HFFc6 (cell line): ENCODE results near the gene PCDHB9. TPM values are rescaled to one million over a fixed set of nuclear protein-coding genes. Genes with fewer than 3 reads are reported as not detected.
"Not testable (repeated sequence)": the region's sequence is repeated elsewhere in the genome, so short reads cannot be mapped to it uniquely, and the experiment has no call there.

Source experiments
- DNase-seq: peaks from one replicate; pipeline ENCODE4 v3.0.0-alpha.2; 2018
- H3K27ac Mint-ChIP-seq: 2 replicates; pipeline ENCODE4 v1.8.0; 2020; ENCODE audit warnings: mild to moderate bottlenecking, mixed read lengths
- H3K27me3 Mint-ChIP-seq: 2 replicates; pipeline ENCODE4 v1.8.0; 2021; ENCODE audit warnings: mild to moderate bottlenecking, moderate library complexity, mixed read lengths; ENCODE audit not compliant: insufficient read depth
- H3K36me3 Mint-ChIP-seq: 2 replicates; pipeline ENCODE4 v1.8.0; 2021; ENCODE audit warnings: low read depth, mixed read lengths
- H3K4me1 Mint-ChIP-seq: 2 replicates; pipeline ENCODE4 v1.8.0; 2020; ENCODE audit warnings: low read depth, mixed read lengths
- H3K4me3 Mint-ChIP-seq: 2 replicates; pipeline ENCODE4 v1.8.0; 2020; ENCODE audit warnings: mild to moderate bottlenecking, moderate library complexity, mixed read lengths
- H3K9me3 Mint-ChIP-seq: 2 replicates; pipeline ENCODE4 v1.8.0; 2020; ENCODE audit warnings: mild to moderate bottlenecking, mixed read lengths
- CTCF ChIP-seq: fragments of 200-600 bp; sonication (generic); IDR thresholded peaks from 2 replicates; pipeline ENCODE4 v1.5.0; 2021; ENCODE audit warnings: antibody characterized with exemption, mild to moderate bottlenecking
- total RNA-seq, 6 experiments: library from RNA; stranded (reverse); fragmentation: NEBNext Ultra II Directional; extraction: Animal tissue kit (Norgen Biotek cat#: 25700); gene quantifications; 2 replicates in 1 of 6; 3 replicates in 5 of 6; pipeline ENCODE4 v1.2.3, GENCODE V29; 2021

The PCDHB9 gene
- total RNA-seq, 6 experiments from 2014 or later, result 1.0 to 2.5 (median 1.6) TPM

- no peak overlapping the region for H3K27ac Mint-ChIP-seq
- peaks cover 28% of the 10 kb centered on the region for H3K9me3 Mint-ChIP-seq
- H3K36me3 Mint-ChIP-seq, result peaks cover 9% of the 10 kb centered on the region
- H3K4me1 Mint-ChIP-seq, result no peaks in the 10 kb centered on the region; the same call in 1 of the 2 replicates
- no peak overlapping the region for H3K4me3 Mint-ChIP-seq
- no peak for DNase-seq
- H3K27me3 Mint-ChIP-seq, result peaks cover 16% of the 10 kb centered on the region
- peak; percentile 65 for TF ChIP-seq CTCF
Measured at GRCh38 chr5:141155540-141156374, 31.2 kb upstream of the PCDHB9 start.

- H3K27me3 Mint-ChIP-seq, result peaks cover 12% of the 10 kb centered on the region
- not testable (repeated sequence) for H3K4me1 Mint-ChIP-seq, DNase-seq
Measured at GRCh38 chr5:141157356-141157755, 29.6 kb upstream of the PCDHB9 start.

GRCh38 chr5:141157901-141158300 lies 29.1 kb upstream of the PCDHB9 start:
- not testable (repeated sequence) for H3K4me1 Mint-ChIP-seq, DNase-seq, H3K36me3 Mint-ChIP-seq, H3K4me3 Mint-ChIP-seq, H3K27ac Mint-ChIP-seq
- Mint-ChIP-seq H3K27me3 (peaks cover 12% of the 10 kb centered on the region), H3K9me3 (peaks cover 15% of the 10 kb centered on the region)

More at GRCh38 chr5:141157356-141157755, 29.6 kb upstream of the PCDHB9 start:
- H3K4me3 Mint-ChIP-seq, H3K27ac Mint-ChIP-seq, H3K36me3 Mint-ChIP-seq: not testable (repeated sequence)
- H3K9me3 Mint-ChIP-seq, result peaks cover 16% of the 10 kb centered on the region

GRCh38 chr5:141172381-141173204 lies 14.4 kb upstream of the PCDHB9 start, which contains the start of gene PCDHB7:
PCDHB7 (plus strand) TSS chr5:141172644; CDS start chr5:141172836, 192 bp downstream.
- Mint-ChIP-seq H3K4me1 (peaks cover 12% of the 10 kb centered on the region), H3K4me3 (peak within 1 kb of the TSS; percentile 73), H3K27ac (no peak within 1 kb of the TSS), H3K27me3 (peaks cover 8% of the 10 kb centered on the region; the same call in 1 of the 2 replicates), H3K9me3 (peaks cover 7% of the 10 kb centered on the region), H3K36me3 (peaks cover 4% of the 10 kb centered on the region; the same call in 1 of the 2 replicates)
- peak; percentile 84 for TF ChIP-seq CTCF
- DNase-seq, result peak; percentile 56

- H3K27me3 Mint-ChIP-seq, H3K27ac Mint-ChIP-seq, H3K9me3 Mint-ChIP-seq, H3K4me3 Mint-ChIP-seq, H3K36me3 Mint-ChIP-seq, DNase-seq: not testable (repeated sequence)
- H3K4me1 Mint-ChIP-seq, result peaks cover 12% of the 10 kb centered on the region
Measured at GRCh38 chr5:141174291-141175104, 12.5 kb upstream of the PCDHB9 start.

- Mint-ChIP-seq H3K4me3 (no peak overlapping the region), H3K27ac (no peak overlapping the region), H3K9me3 (peaks cover 7% of the 10 kb centered on the region), H3K4me1 (peaks cover 12% of the 10 kb centered on the region), H3K36me3 (peaks cover 4% of the 10 kb centered on the region; the same call in 1 of the 2 replicates), H3K27me3 (peaks cover 8% of the 10 kb centered on the region; the same call in 1 of the 2 replicates)
- DNase-seq, result no peak
- no peak for TF ChIP-seq CTCF
Measured at GRCh38 chr5:141175933-141176332, 11.0 kb upstream of the PCDHB9 start.
